GM19455 (cell line): ENCODE results near the gene SYPL1.
"Not testable (repeated sequence)": the region's sequence is repeated elsewhere in the genome, so short reads cannot be mapped to it uniquely, and the experiment has no call there.

Experiments used
- ATAC-seq: cut with Tn5 transposase; IDR thresholded peaks from one replicate; pipeline ENCODE4 v1.9.1; 2021; ENCODE audit not compliant: unreplicated experiment

Gene SYPL1

GRCh38 chr7:106112118-106112971 lies at the start of gene SYPL1:
Gene SYPL1, minus strand, starts transcription at chr7:106112312. Its CDS starts 104 bp downstream, at chr7:106112208.
- peak; percentile 81 for ATAC-seq

GRCh38 chr7:106155027-106155426 lies 42.9 kb upstream of the SYPL1 start:
- no peak for ATAC-seq

- peak; percentile 48 for ATAC-seq
Measured at GRCh38 chr7:106153891-106154449, 41.9 kb upstream of the SYPL1 start.

GRCh38 chr7:106152313-106152665 lies 40.2 kb upstream of the SYPL1 start:
- no peak for ATAC-seq

GRCh38 chr7:106151459-106152312 lies 39.6 kb upstream of the SYPL1 start:
- no peak for ATAC-seq

- ATAC-seq, result no peak
Measured at GRCh38 chr7:106143711-106144337, 31.7 kb upstream of the SYPL1 start.

GRCh38 chr7:106142136-106142535 lies 30.0 kb upstream of the SYPL1 start:
- ATAC-seq, result no peak

- ATAC-seq, result no peak
Measured at GRCh38 chr7:106140406-106141173, 28.5 kb upstream of the SYPL1 start.

- ATAC-seq, result no peak
Measured at GRCh38 chr7:106139265-106140251, 27.4 kb upstream of the SYPL1 start.

- no peak for ATAC-seq
Measured at GRCh38 chr7:106138776-106139175, 26.7 kb upstream of the SYPL1 start.

GRCh38 chr7:106138181-106138580 lies 26.1 kb upstream of the SYPL1 start:
- not testable (repeated sequence) for ATAC-seq

GRCh38 chr7:106134241-106134640 lies 22.1 kb upstream of the SYPL1 start:
- no peak for ATAC-seq

- no peak for ATAC-seq
Measured at GRCh38 chr7:106129291-106129690, 17.2 kb upstream of the SYPL1 start.

GRCh38 chr7:106128836-106129235 lies 16.7 kb upstream of the SYPL1 start:
- no peak for ATAC-seq

GRCh38 chr7:106127984-106128780 lies 16.1 kb upstream of the SYPL1 start:
- no peak for ATAC-seq

- ATAC-seq, result no peak
Measured at GRCh38 chr7:106126170-106126938, 14.2 kb upstream of the SYPL1 start.

- ATAC-seq, result no peak
Measured at GRCh38 chr7:106125417-106125816, 13.3 kb upstream of the SYPL1 start.

GRCh38 chr7:106124186-106124585 lies 12.1 kb upstream of the SYPL1 start:
- ATAC-seq, result no peak
